MCF 10A (cell line): ENCODE data around the gene ACADM. TPM values are rescaled to one million over a fixed set of nuclear protein-coding genes. Genes with fewer than 3 reads are reported as not detected.
A peak's percentile ranks its signal among the peaks of the same experiment; 100 is the strongest.

Experiments
- BruUV-seq: library from RNA; stranded (reverse); fragments of 400-500 nt; replicated peaks from 2 replicates; lab custom pipeline; 2021; lab: Mats Ljungman, UMichigan
- CTCF ChIA-PET: fragments of 300-600 bp; sonication (Branson Sonifier 250); formaldehyde crosslinking; extraction: SDS; loops from one replicate; lab custom pipeline; 2021; ENCODE audit warnings: antibody characterized with exemption, inconsistent platforms; lab: Yijun Ruan, JAX
- POLR2A ChIA-PET: fragments of 300-600, 350-650 bp; sonication (Branson Sonifier 250); formaldehyde crosslinking; extraction: SDS; loops from one replicate; lab custom pipeline; 2020; ENCODE audit warnings: antibody characterized with exemption, inconsistent platforms; lab: Yijun Ruan, JAX
- DNase-seq: peaks from one replicate; pipeline ENCODE4 v3.0.0-alpha.2; 2018; ENCODE audit not compliant: unreplicated experiment
- H3K27ac Mint-ChIP-seq: one replicate; pipeline ENCODE4 v1.8.0; 2022; ENCODE audit warnings: mild to moderate bottlenecking, low read depth, mixed read lengths; ENCODE audit not compliant: unreplicated experiment
- H3K27me3 Mint-ChIP-seq: one replicate; pipeline ENCODE4 v1.8.0; 2022; ENCODE audit warnings: mixed read lengths; ENCODE audit not compliant: insufficient read depth, unreplicated experiment
- H3K36me3 Mint-ChIP-seq: one replicate; pipeline ENCODE4 v1.8.0; 2022; ENCODE audit warnings: mild to moderate bottlenecking, moderate library complexity, mixed read lengths; ENCODE audit not compliant: insufficient read depth, unreplicated experiment
- H3K4me1 Mint-ChIP-seq: one replicate; pipeline ENCODE4 v1.8.0; 2022; ENCODE audit warnings: mixed read lengths; ENCODE audit not compliant: insufficient read depth, unreplicated experiment
- H3K4me3 Mint-ChIP-seq: one replicate; pipeline ENCODE4 v1.8.0; 2022; ENCODE audit warnings: mild to moderate bottlenecking, moderate library complexity, mixed read lengths; ENCODE audit not compliant: unreplicated experiment
- H3K9me3 Mint-ChIP-seq: one replicate; pipeline ENCODE4 v1.8.0; 2022; ENCODE audit warnings: mixed read lengths; ENCODE audit not compliant: unreplicated experiment
- intact Hi-C: fragments of 100-400 bp; cut with micrococcal nuclease; formaldehyde crosslinking; loops from 2 replicates; pipeline ENCODE4 v1.14.1; 2022
- total RNA-seq: library from RNA; stranded (reverse); gene quantifications from 2 replicates; pipeline ENCODE4 v1.2.3, GENCODE V29; 2022
- TF ChIP-seq, protein P1 (sequence below): fragments of 200-600 bp; IDR thresholded peaks from one replicate; pipeline ENCODE4 v1.8.0; 2022; ENCODE audit warnings: antibody characterized with exemption, mild to moderate bottlenecking; ENCODE audit not compliant: unreplicated experiment

The ACADM gene
- total RNA-seq, 1 experiment from 2014 or later, result 35.7 TPM

DNA sequence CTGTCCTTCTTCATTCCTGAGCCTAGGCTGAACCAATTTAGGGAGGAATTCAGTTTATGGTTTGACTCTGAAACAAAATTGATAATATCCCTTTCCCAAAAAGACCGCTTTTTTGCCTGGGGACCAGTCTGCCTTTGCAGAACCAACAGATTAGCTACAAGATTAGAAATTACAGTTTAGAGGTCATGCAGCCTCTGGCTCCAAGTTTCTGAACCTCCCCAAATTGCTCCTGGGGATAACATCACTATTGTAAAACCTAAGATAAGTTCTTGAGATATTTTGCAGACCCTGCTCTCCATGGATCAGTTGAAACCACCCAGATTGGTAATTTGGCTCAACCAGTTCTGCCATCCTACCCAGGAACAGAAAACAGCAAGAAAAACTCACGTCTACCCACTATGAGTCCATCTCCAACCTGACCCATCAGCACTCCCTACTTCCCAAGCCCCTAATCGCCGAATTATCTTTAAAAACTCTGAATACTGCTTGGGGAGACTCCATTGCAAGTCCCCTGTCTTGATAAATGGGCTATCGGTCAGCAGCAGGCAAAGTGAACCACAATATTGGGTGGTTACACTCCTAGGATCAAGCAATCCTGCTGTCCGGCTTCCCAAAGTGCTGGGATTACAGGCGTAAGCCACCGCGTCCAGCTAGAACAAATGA lies 60.9 kb downstream of the ACADM start:
- TF ChIP-seq, protein P1, sequence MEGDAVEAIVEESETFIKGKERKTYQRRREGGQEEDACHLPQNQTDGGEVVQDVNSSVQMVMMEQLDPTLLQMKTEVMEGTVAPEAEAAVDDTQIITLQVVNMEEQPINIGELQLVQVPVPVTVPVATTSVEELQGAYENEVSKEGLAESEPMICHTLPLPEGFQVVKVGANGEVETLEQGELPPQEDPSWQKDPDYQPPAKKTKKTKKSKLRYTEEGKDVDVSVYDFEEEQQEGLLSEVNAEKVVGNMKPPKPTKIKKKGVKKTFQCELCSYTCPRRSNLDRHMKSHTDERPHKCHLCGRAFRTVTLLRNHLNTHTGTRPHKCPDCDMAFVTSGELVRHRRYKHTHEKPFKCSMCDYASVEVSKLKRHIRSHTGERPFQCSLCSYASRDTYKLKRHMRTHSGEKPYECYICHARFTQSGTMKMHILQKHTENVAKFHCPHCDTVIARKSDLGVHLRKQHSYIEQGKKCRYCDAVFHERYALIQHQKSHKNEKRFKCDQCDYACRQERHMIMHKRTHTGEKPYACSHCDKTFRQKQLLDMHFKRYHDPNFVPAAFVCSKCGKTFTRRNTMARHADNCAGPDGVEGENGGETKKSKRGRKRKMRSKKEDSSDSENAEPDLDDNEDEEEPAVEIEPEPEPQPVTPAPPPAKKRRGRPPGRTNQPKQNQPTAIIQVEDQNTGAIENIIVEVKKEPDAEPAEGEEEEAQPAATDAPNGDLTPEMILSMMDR, result no peak
- H3K27ac Mint-ChIP-seq, result peak overlapping the region; percentile 98
- peaks cover 19% of the 10 kb centered on the region for H3K4me1 Mint-ChIP-seq
- peaks cover 44% of the 10 kb centered on the region for H3K36me3 Mint-ChIP-seq
- H3K9me3 Mint-ChIP-seq, result no peaks in the 10 kb centered on the region
- POLR2A ChIA-PET, result interaction anchor here (0.6 to 3.8 kb wide), 19 partner anchors 9 to 1809 kb away, joined by 3 to 34 read pairs (median 4); partner anchors contain the start of genes ACADM and MSH4
- TSS peak; percentile 97 for BruUV-seq
- H3K27me3 Mint-ChIP-seq, result no peaks in the 10 kb centered on the region
- peak overlapping the region; percentile 98 for H3K4me3 Mint-ChIP-seq
- no peak for DNase-seq
- intact Hi-C loops, result loop anchor here (5.0 kb wide), 2 partner anchors 153 to 518 kb away; no protein-coding TSS in a partner anchor
- CTCF ChIA-PET, result interaction anchor here (0.8 to 1.1 kb wide), 3 partner anchors 14 to 57 kb away, joined by 3 to 4 read pairs (median 3); no protein-coding TSS in a partner anchor

DNA sequence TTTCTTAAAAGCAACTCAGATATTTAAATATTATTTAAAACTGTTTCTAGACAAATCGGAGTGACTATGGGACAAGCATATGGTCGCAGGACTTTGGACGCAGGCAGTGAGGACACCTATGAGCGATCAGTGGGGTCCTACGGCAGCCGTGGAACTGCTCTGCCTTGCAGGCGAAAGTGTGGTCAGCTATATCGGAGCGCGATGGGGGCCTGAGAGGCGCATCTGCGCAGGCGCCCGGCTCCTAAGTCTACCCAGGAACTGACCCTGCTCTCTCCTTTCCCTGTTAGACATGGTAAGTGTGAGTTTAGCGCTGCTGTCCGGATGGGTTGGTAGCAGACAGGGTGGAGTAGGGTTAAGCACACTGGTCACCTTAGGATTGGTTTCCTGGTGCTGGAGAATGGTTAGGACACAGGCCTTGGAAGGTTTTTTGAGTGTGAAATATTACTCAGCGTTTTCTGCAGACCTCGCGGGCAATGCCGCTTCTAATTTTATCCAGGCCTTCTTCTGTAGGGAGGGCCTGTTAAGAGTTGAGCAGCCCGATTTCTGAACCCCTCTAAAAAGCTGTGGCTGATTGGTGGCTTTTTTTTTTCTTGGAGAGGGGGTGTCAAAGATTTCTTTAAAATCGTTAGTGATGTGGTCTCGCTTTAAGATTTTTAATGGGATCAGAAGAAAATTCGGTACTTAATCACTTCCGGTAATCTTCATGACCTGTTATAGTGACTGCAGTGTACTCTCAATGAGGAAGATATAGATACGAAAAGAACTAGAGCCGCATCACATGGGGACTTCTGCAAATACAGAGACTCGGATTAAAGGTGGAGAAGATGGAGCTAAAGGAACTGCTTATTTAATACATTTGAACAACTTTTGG lies 61.7 kb downstream of the ACADM start, which contains the start of gene RABGGTB:
Gene RABGGTB (plus strand): TSS at position 274 of the 871 bp plus-strand sequence. CDS start 16 bp downstream, at position 290.
- TSS peak; percentile 69 for BruUV-seq
- CTCF ChIA-PET, result interaction anchor here (0.6 to 1.4 kb wide), 7 partner anchors 13 to 725 kb away, joined by 3 to 4 read pairs (median 3); no protein-coding TSS in a partner anchor
- Mint-ChIP-seq H3K9me3 (no peaks in the 10 kb centered on the region), H3K27me3 (no peaks in the 10 kb centered on the region), H3K4me3 (peak within 1 kb of the TSS; percentile 98), H3K4me1 (peaks cover 27% of the 10 kb centered on the region), H3K36me3 (peaks cover 52% of the 10 kb centered on the region), H3K27ac (peak within 1 kb of the TSS; percentile 98)
- intact Hi-C loops, result loop anchor here (1.0 to 5.0 kb wide), 4 partner anchors 21 to 519 kb away; partner anchors contain the start of gene ACADM
- POLR2A ChIA-PET, result interaction anchor here (0.6 to 3.8 kb wide), 23 partner anchors 8 to 1893 kb away, joined by 3 to 34 read pairs (median 4); partner anchors contain the start of genes ACADM, MSH4 and PIGK
- DNase-seq, result peak; percentile 94
- TF ChIP-seq, protein P1, result no peak

- intact Hi-C loops, result loop anchor here (1.0 to 5.0 kb wide), 4 partner anchors 22 to 520 kb away; partner anchors contain the start of gene ACADM
- H3K27me3 Mint-ChIP-seq, result no peaks in the 10 kb centered on the region
- peak overlapping the region; percentile 98 for H3K4me3 Mint-ChIP-seq
- no TSS peak for BruUV-seq
- ChIA-PET CTCF (interaction anchor here (0.7 to 1.4 kb wide), 3 partner anchors 62 to 724 kb away, joined by 3 read pairs; no protein-coding TSS in a partner anchor), POLR2A (interaction anchor here (0.6 to 3.8 kb wide), 14 partner anchors 8 to 1892 kb away, joined by 3 to 34 read pairs (median 5); partner anchors contain the start of genes ACADM, MSH4 and PIGK)
- H3K4me1 Mint-ChIP-seq, result peaks cover 33% of the 10 kb centered on the region
- H3K27ac Mint-ChIP-seq, result peak overlapping the region; percentile 98
- TF ChIP-seq, protein P1, result no peak
- DNase-seq, result no peak
- H3K9me3 Mint-ChIP-seq, result no peaks in the 10 kb centered on the region
- H3K36me3 Mint-ChIP-seq, result peaks cover 59% of the 10 kb centered on the region
These were observed 62.5 kb downstream of the ACADM start for GRCh38 chr1:75786901-75787493.
